ENCODE measurements around the gene DLK1. TPM values are rescaled to one million over a fixed set of nuclear protein-coding genes. Genes with fewer than 3 reads are reported as not detected.

DLK1 gene
- total RNA-seq, 1 donor from 2014 or later: not detected

GRCh38 chr14:100770605-100771120 is 44.0 kb downstream of the DLK1 start:
- Histone ChIP-seq H3K27me3 (ENCODE audit: control insufficient read depth, insufficient read depth, low read length) (peaks cover 6% of the 10 kb centered on the region), H3K4me3 (ENCODE audit: low read depth, low read length) (no peak overlapping the region), H3K36me3 (ENCODE audit: control insufficient read depth, insufficient read depth, low read length) (no peaks in the 10 kb centered on the region)
- TF ChIP-seq CTCF (IDR thresholded peaks at IDR 0.05; ENCODE audit: insufficient read depth, low read length, poor library complexity, severe bottlenecking): no peak
- no peak for DNase-seq (ENCODE audit: low read depth)

- no peak for TF ChIP-seq CTCF (IDR thresholded peaks at IDR 0.05; ENCODE audit: insufficient read depth, low read length, poor library complexity, severe bottlenecking)
- no peaks in the 10 kb centered on the region for H3K36me3 ChIP-seq (ENCODE audit: control insufficient read depth, insufficient read depth, low read length)
- peaks cover 9% of the 10 kb centered on the region for H3K27me3 ChIP-seq (ENCODE audit: control insufficient read depth, insufficient read depth, low read length)
- DNase-seq (ENCODE audit: low read depth): no peak
- no peak overlapping the region for H3K4me3 ChIP-seq (ENCODE audit: low read depth, low read length)
These were observed 44.6 kb downstream of the DLK1 start for GRCh38 chr14:100771121-100771800.

GRCh38 chr14:100772607-100773165 is 46.0 kb downstream of the DLK1 start:
- no peak overlapping the region for H3K4me3 ChIP-seq (ENCODE audit: low read depth, low read length)
- no peak for TF ChIP-seq CTCF (IDR thresholded peaks at IDR 0.05; ENCODE audit: insufficient read depth, low read length, poor library complexity, severe bottlenecking)
- peaks cover 18% of the 10 kb centered on the region for H3K27me3 ChIP-seq (ENCODE audit: control insufficient read depth, insufficient read depth, low read length)
- no peaks in the 10 kb centered on the region for H3K36me3 ChIP-seq (ENCODE audit: control insufficient read depth, insufficient read depth, low read length)
- no peak for DNase-seq (ENCODE audit: low read depth)

GRCh38 chr14:100773331-100774163 is 46.9 kb downstream of the DLK1 start:
- Histone ChIP-seq H3K27me3 (ENCODE audit: control insufficient read depth, insufficient read depth, low read length) (peaks cover 24% of the 10 kb centered on the region), H3K36me3 (ENCODE audit: control insufficient read depth, insufficient read depth, low read length) (no peaks in the 10 kb centered on the region), H3K4me3 (ENCODE audit: low read depth, low read length) (no peak overlapping the region)
- no peak for TF ChIP-seq CTCF (IDR thresholded peaks at IDR 0.05; ENCODE audit: insufficient read depth, low read length, poor library complexity, severe bottlenecking)
- no peak for DNase-seq (ENCODE audit: low read depth)

GRCh38 chr14:100774164-100774537 is 47.5 kb downstream of the DLK1 start:
- Histone ChIP-seq H3K4me3 (ENCODE audit: low read depth, low read length) (no peak overlapping the region), H3K27me3 (ENCODE audit: control insufficient read depth, insufficient read depth, low read length) (peaks cover 30% of the 10 kb centered on the region), H3K36me3 (ENCODE audit: control insufficient read depth, insufficient read depth, low read length) (no peaks in the 10 kb centered on the region)
- no peak for TF ChIP-seq CTCF (IDR thresholded peaks at IDR 0.05; ENCODE audit: insufficient read depth, low read length, poor library complexity, severe bottlenecking)
- DNase-seq (ENCODE audit: low read depth): no peak

All from kidney epithelial cell (primary cell).